Skeletal muscle tissue (tissue), 4 donors: ENCODE results near the gene GPX2. TPM values are rescaled to one million over a fixed set of nuclear protein-coding genes. Genes with fewer than 3 reads are reported as not detected.

Experiments used
- H3K27ac ChIP-seq: one replicate; pipeline ENCODE4 v1.7.0; 2013; ENCODE audit warnings: mild to moderate bottlenecking, low read depth, low read length, inconsistent platforms
- H3K27me3 ChIP-seq, 3 donors: one replicate each; pipeline ENCODE4 v1.7.0; 2013; ENCODE audit warnings: low read length in 3 of 3; ENCODE audit not compliant: control insufficient read depth in 3 of 3, insufficient read depth in 3 of 3
- H3K36me3 ChIP-seq, 3 donors: one replicate each; pipeline ENCODE4 v1.7.0; 2013; ENCODE audit warnings: low read length in 3 of 3; ENCODE audit not compliant: control insufficient read depth in 3 of 3, insufficient read depth in 3 of 3
- H3K4me1 ChIP-seq, 3 donors: one replicate each; pipeline ENCODE4 v1.7.0; 2013; ENCODE audit warnings: low read length in 3 of 3, mild to moderate bottlenecking in 3 of 3; ENCODE audit not compliant: control insufficient read depth in 3 of 3, insufficient read depth in 3 of 3
- H3K4me3 ChIP-seq, 3 donors: one replicate each; pipeline ENCODE4 v1.7.0; 2013; ENCODE audit warnings: low read length in 3 of 3
- H3K9ac ChIP-seq, 3 donors: one replicate each; pipeline ENCODE4 v1.7.0; 2013; ENCODE audit warnings: low read length in 3 of 3, mild to moderate bottlenecking in 3 of 3, moderate library complexity in 2 of 3, low read depth in 1 of 3
- H3K9me3 ChIP-seq, 3 donors: one replicate each; pipeline ENCODE4 v1.7.0; 2013; ENCODE audit warnings: low read length in 3 of 3; ENCODE audit not compliant: control insufficient read depth in 3 of 3
- total RNA-seq: library from RNA; depleted of rRNA; stranded (reverse); fragments of >200 nt; gene quantifications from one replicate; pipeline ENCODE4 v1.2.3, GENCODE V29; 2014
- donor health status: Osteomylitis.

Gene GPX2
- total RNA-seq, 1 donor from 2014 or later = not detected

DNA sequence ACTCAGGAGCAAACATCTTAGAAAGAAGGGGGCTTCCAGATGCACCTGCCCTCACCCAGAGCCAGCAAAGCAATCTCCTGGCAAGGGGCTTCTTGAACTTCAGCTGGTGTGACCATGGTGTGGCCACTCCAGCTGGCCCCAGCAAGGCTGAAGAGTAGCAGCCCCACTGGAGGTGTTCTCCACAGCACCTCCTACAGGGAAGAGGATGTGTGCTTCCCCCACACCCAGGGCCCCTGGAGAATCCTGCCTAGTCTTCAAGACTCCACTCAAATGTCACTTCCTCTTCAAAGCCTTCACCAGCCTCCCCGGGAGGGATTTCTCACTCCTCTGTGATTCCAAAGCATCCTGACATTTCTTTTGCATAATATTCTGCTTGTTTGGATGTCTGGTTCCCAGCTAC, 21.1 kb upstream of the GPX2 start:
- Histone ChIP-seq H3K27ac (no peak overlapping the region), H3K36me3 (peaks cover 0 to 2% (median 0%) of the 10 kb centered on the region in 3 donors), H3K27me3 (no peaks in the 10 kb centered on the region)

DNA sequence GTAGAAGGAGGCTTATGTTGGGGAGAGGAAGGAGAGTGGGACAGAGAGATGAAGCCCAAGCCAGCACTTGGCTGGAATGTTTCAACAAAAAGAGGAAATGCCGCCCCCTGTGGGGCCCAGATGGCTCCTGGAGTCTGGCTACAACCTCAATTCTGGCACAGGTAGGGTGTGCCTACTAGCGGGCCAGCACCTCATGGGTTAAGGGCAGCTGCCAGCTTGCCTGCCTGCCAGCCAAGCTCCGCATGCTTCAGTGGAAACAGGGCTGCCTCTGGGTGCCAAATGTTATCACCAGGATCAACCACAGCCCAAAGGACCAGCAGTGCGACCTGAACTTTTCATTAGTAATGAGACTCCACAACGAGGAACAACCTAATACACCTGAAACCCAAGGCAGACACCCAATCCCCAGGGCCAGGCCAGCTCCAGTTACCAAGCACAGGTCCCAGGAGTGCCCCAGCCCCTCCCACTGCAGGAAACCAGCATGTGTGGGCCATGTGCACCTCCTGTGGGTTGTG, 18.3 kb upstream of the GPX2 start:
- H3K4me3 ChIP-seq = no peak overlapping the region
- H3K9ac ChIP-seq = peak overlapping the region in 1 of 3 donors; percentile 40
- H3K27me3 ChIP-seq = no peaks in the 10 kb centered on the region
- H3K36me3 ChIP-seq = peaks cover 0 to under 1% (median 0%) of the 10 kb centered on the region in 3 donors
- H3K4me1 ChIP-seq = peaks cover 15 to 31% (median 18%) of the 10 kb centered on the region in 3 donors
- no peaks in the 10 kb centered on the region for H3K9me3 ChIP-seq
- peak overlapping the region; percentile 9 for H3K27ac ChIP-seq

More for the DNA sequence above, 21.1 kb upstream of the GPX2 start:
- H3K9ac ChIP-seq = no peak overlapping the region
- H3K4me3 ChIP-seq = no peak overlapping the region
- no peaks in the 10 kb centered on the region for H3K9me3 ChIP-seq
- peaks cover 20 to 27% (median 20%) of the 10 kb centered on the region in 3 donors for H3K4me1 ChIP-seq

DNA sequence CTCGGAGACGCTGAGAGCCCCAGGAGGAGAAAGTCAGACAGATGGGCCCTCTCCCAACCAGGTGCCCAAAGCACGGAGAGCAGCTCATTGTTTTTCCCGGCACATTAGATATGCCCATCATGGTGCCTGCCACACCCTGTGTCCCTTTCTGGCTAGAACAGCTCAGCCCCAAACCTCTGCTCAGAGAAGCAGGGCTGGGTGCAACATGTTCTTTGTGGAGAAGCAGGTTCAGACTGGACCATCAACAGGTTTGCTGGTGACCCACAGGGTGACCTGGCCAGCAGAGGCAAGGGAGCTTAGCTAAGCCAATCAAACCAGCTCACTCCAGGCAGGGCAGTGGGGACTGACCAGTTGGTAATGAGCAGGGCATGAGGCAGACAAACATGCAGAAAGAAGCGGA, 16.2 kb upstream of the GPX2 start:
- H3K9ac ChIP-seq = no peak overlapping the region
- no peak overlapping the region for H3K4me3 ChIP-seq
- H3K27me3 ChIP-seq = no peaks in the 10 kb centered on the region
- H3K9me3 ChIP-seq = no peaks in the 10 kb centered on the region
- H3K27ac ChIP-seq = no peak overlapping the region
- H3K4me1 ChIP-seq = peaks cover 15 to 25% (median 16%) of the 10 kb centered on the region in 3 donors
- peaks cover 0 to 2% (median 0%) of the 10 kb centered on the region in 3 donors for H3K36me3 ChIP-seq

DNA sequence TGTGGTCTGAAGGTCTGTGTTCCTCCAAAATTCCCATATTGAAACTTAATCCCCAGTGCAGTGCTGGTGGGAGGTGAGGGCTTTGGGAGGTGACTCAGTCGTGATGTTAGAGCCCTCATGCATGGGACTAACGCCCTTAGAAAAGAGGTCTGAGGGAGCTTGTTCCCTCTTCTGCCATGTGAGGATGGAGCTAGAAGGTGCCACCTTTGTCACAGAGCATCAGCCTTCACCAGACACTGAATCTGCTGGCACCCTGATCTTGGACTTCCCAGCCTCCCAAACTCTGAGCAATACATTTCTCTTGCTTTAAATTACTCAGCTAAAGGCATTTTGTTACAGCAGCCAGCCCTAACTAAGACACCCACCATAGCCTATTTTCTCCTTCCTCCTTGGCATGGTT, 15.7 kb upstream of the GPX2 start:
- no peak overlapping the region for H3K4me3 ChIP-seq
- peaks cover 21 to 30% (median 21%) of the 10 kb centered on the region in 3 donors for H3K4me1 ChIP-seq
- no peak overlapping the region for H3K27ac ChIP-seq
- H3K36me3 ChIP-seq = peaks cover 0 to 2% (median 0%) of the 10 kb centered on the region in 3 donors
- no peaks in the 10 kb centered on the region for H3K27me3 ChIP-seq
- H3K9me3 ChIP-seq = no peaks in the 10 kb centered on the region
- no peak overlapping the region for H3K9ac ChIP-seq

DNA sequence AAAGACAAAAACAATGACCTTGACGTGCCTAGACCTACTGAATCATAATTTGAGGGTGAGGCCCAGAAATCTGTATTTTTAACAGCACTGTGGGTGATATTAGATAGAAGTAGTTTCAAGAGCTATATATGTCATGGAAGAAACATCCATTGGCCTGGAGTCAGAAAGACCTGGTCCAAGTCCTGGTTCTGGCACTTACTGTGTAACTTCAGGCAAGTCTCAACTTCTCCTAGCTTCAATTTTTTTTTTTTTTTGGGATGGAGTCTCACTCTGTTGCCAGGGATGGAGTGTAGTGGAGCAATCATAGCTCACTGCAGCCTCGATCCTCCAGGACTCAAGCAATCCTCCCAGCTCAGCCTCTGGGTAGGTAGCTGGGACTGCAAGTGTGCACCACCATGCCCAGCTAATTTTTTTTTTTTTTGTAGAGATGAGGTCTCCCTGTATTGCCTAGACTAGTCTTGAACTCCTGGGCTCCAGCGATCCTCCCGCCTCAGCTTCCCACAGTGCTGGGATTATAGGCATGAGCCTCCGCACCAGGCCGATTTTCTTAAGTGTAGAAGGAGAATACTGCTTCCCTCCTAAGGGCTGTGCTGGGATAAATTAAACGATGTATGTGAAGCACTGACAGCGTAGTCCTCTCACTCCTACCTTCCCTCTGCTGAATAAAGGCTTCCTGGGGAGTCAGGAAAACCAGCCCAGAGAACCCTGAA, 14.3 kb upstream of the GPX2 start:
- Histone ChIP-seq H3K9me3 (no peaks in the 10 kb centered on the region), H3K4me3 (no peak overlapping the region)

DNA sequence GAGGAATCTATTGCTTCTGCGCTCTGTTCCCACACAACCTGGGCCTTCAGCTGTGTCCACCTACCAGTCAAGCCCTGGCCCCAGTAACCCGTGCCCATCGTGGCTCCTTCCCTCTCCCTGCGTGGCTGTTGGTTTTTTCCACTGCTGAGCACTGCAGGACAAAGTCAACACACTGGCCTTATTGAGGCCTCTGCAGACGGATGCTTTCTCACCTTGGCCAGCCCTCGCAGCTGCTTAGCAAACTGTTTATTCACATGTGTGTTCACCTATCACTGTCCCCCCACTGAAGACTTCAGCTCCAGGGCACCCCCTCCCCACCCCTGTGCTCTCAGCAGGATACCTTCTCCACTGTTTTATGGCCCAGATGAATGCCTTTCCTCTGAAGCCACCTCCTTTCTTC, 12.8 kb upstream of the GPX2 start:
- H3K27ac ChIP-seq = no peak overlapping the region
- no peak overlapping the region for H3K4me3 ChIP-seq
- H3K9ac ChIP-seq = no peak overlapping the region
- H3K9me3 ChIP-seq = no peaks in the 10 kb centered on the region
- peaks cover 0 to 2% (median 0%) of the 10 kb centered on the region in 3 donors for H3K36me3 ChIP-seq
- no peaks in the 10 kb centered on the region for H3K27me3 ChIP-seq
- peaks cover 37 to 44% (median 38%) of the 10 kb centered on the region in 3 donors for H3K4me1 ChIP-seq

More for the DNA sequence above, 14.3 kb upstream of the GPX2 start:
- H3K9ac ChIP-seq = no peak overlapping the region
- peaks cover 0 to 2% (median 0%) of the 10 kb centered on the region in 3 donors for H3K36me3 ChIP-seq
- peaks cover 34 to 43% (median 35%) of the 10 kb centered on the region in 3 donors for H3K4me1 ChIP-seq
- no peak overlapping the region for H3K27ac ChIP-seq
- H3K27me3 ChIP-seq = no peaks in the 10 kb centered on the region

DNA sequence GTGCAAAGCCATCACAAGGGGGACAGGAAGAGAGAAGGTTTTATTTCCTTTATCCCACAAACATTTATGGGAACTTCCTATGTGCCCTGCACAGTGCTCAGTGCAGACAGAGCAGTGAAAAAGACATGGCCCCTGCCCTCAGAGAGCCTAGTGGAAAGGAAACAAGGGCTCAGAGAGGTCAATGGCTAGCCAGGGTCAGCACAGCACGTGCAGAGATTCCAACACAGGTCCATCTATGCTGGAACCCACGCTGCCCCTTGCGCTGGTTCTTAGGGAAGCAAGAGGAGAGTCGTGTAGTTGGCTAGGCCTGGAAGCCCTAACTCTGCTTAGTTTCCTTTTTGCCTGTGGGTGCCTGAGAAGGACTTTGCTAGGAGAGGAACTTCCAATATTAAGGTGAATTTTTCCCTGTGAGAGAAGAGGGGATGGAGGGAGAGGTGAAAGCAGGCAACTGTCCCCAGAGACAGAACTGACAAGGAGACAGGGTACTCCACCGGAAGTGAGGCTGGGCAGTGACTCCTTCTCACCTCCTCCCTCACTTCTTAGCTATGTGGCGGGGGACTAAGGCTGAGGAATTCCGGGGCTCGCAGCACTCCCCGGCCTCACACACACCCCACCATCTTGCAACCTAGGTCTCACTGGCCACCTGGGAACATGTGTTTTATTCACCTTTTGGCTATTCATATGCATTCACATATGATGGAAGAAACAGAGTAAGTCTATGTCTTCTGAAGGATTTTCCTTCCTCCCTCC, 12.1 kb upstream of the GPX2 start:
- Histone ChIP-seq H3K27ac (no peak overlapping the region), H3K36me3 (peaks cover 0 to 2% (median 0%) of the 10 kb centered on the region in 3 donors), H3K9me3 (no peaks in the 10 kb centered on the region), H3K27me3 (no peaks in the 10 kb centered on the region), H3K9ac (no peak overlapping the region), H3K4me3 (no peak overlapping the region), H3K4me1 (peaks cover 40 to 45% (median 42%) of the 10 kb centered on the region in 3 donors)

DNA sequence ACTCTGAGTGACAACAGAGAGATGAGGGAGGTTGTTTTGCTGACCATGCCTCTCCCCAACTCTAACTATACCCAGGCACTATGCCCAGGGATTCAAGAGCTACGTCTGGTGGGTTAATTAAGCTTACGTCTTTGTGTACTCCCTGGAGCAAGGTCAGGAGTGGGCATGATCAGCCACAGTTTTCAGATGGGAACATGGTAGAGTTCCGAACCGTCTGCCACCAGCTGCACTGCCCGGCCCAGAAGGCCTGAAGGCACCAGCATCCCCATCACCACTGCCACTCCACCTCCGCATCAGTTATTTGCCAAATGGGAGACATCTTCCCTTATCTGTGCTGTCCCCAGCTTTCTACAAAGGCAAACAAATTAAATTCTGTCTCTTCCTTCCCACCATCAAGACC, 11.1 kb upstream of the GPX2 start:
- no peak overlapping the region for H3K27ac ChIP-seq
- no peak overlapping the region for H3K9ac ChIP-seq
- no peak overlapping the region for H3K4me3 ChIP-seq
- no peaks in the 10 kb centered on the region for H3K9me3 ChIP-seq
- peaks cover 0 to 4% (median 2%) of the 10 kb centered on the region in 3 donors for H3K36me3 ChIP-seq
- peaks cover 40 to 51% (median 46%) of the 10 kb centered on the region in 3 donors for H3K4me1 ChIP-seq
- no peaks in the 10 kb centered on the region for H3K27me3 ChIP-seq

DNA sequence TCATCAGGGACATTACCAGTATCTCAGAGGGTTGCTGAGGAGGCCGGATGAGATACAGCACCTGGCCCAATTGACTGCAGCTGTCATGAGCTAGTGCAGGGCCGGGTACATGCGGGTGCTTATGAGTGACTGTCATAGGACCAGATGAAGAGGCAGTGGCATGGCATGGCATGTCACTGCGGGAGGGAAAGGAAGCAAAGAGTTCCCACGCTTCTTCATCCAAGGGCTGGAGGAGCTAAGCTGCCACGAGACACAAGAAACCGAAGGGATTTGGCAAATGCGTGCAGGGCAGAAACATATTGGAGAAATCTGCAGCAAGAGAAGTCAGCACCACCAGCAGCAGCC, 10.7 kb upstream of the GPX2 start:
- peaks cover 40 to 54% (median 49%) of the 10 kb centered on the region in 3 donors for H3K4me1 ChIP-seq
- H3K9ac ChIP-seq = no peak overlapping the region
- H3K27ac ChIP-seq = peak overlapping the region; percentile 96

More for the DNA sequence above, 10.7 kb upstream of the GPX2 start:
- no peaks in the 10 kb centered on the region for H3K9me3 ChIP-seq
- no peaks in the 10 kb centered on the region for H3K27me3 ChIP-seq
- H3K4me3 ChIP-seq = no peak overlapping the region
- H3K36me3 ChIP-seq = peaks cover 0 to 4% (median 4%) of the 10 kb centered on the region in 3 donors
